H1 (cell line): ENCODE results near the gene NOL4L. TPM values are rescaled to one million over a fixed set of nuclear protein-coding genes. Genes with fewer than 3 reads are reported as not detected.

Source experiments
- CTCF ChIA-PET: fragments of 300-600 bp; sonication (Branson Sonifier 250); formaldehyde crosslinking; loops from one replicate; lab custom pipeline; 2021; ENCODE audit not compliant: partially characterized antibody; lab: Charles Lee
- POLR2A ChIA-PET: fragments of 300-600 bp; sonication (Branson Sonifier 250); formaldehyde crosslinking; loops from one replicate; lab custom pipeline; 2021; ENCODE audit warnings: inconsistent platforms; ENCODE audit not compliant: partially characterized antibody; lab: Charles Lee
- DNase-seq, 2 experiments: peaks; one replicate each; pipeline versions ENCODE4 v3.0.0 to v3.0.0-alpha.2; 2010 to 2022; ENCODE audit warnings: low spot score in 2 of 2, low read depth in 1 of 2, mixed read lengths in 1 of 2
- FAIRE-seq: peaks from 2 replicates; lab custom pipeline; 2011; peaks lifted over from hg19 to GRCh38; lab: Jason Lieb, UNC
- H2AFZ ChIP-seq: 2 replicates; pipeline ENCODE4 v1.8.1; 2012; ENCODE audit warnings: low read length, inconsistent platforms
- H2AK5ac ChIP-seq: 2 replicates; pipeline ENCODE4 v1.6.1; 2013; ENCODE audit warnings: low read depth, low read length
- H2BK120ac ChIP-seq: replicated peaks from 2 replicates; pipeline ENCODE3; 2013; ENCODE audit warnings: low read depth, low read length, inconsistent platforms
- H2BK12ac ChIP-seq: 2 replicates; pipeline ENCODE4 v1.6.1; 2013; ENCODE audit warnings: low read depth, low read length
- H2BK15ac ChIP-seq: 2 replicates; pipeline ENCODE4 v1.6.1; 2013; ENCODE audit warnings: low read length
- H2BK20ac ChIP-seq: 2 replicates; pipeline ENCODE4 v1.6.1; 2013; ENCODE audit warnings: low read length
- H2BK5ac ChIP-seq: 2 replicates; pipeline ENCODE4 v1.6.1; 2013; ENCODE audit warnings: low read depth, low read length
- H3K14ac ChIP-seq: 2 replicates; pipeline ENCODE4 v1.6.1; 2013; ENCODE audit warnings: inconsistent platforms; ENCODE audit not compliant: insufficient read length
- H3K18ac ChIP-seq: 2 replicates; pipeline ENCODE4 v1.6.1; 2013; ENCODE audit warnings: low read length; ENCODE audit errors: extremely low read depth
- H3K23ac ChIP-seq: 2 replicates; pipeline ENCODE4 v1.6.1; 2013; ENCODE audit warnings: inconsistent platforms; ENCODE audit not compliant: insufficient read length
- H3K23me2 ChIP-seq: 2 replicates; pipeline ENCODE4 v1.6.1; 2013; ENCODE audit warnings: low read depth, low read length
- H3K27ac ChIP-seq: 2 replicates; pipeline ENCODE4 v1.6.1; 2011; ENCODE audit warnings: low read depth, low read length, inconsistent platforms
- H3K27me3 ChIP-seq, 4 experiments: replicated peaks in 1 of 4; 1 replicate in 1 of 4; 2 replicates in 3 of 4; pipeline versions ENCODE4 v1.6.1 to v1.8.1; 2011 to 2013; ENCODE audit warnings: low read length in 3 of 4, mild to moderate bottlenecking in 3 of 4, inconsistent platforms in 2 of 4, mixed read lengths in 2 of 4, moderate library complexity in 1 of 4; ENCODE audit not compliant: control insufficient read depth in 3 of 4, insufficient read depth in 3 of 4; ENCODE audit errors: extremely low read depth in 1 of 4
- H3K36me3 ChIP-seq, 4 experiments: 2 replicates each; pipeline versions ENCODE4 v1.6.1 to v1.8.1; 2011 to 2013; ENCODE audit warnings: mild to moderate bottlenecking in 4 of 4, low read length in 3 of 4, moderate library complexity in 2 of 4, control low read depth in 1 of 4, inconsistent platforms in 1 of 4; ENCODE audit not compliant: insufficient read depth in 4 of 4, control insufficient read depth in 2 of 4
- H3K4ac ChIP-seq: replicated peaks from 2 replicates; pipeline ENCODE3; 2013; ENCODE audit warnings: low read length, low read depth, mixed read lengths, inconsistent platforms; ENCODE audit not compliant: insufficient read length
- H3K4me1 ChIP-seq, 4 experiments: replicated peaks in 1 of 4; 1 replicate in 1 of 4; 2 replicates in 3 of 4; pipeline versions ENCODE4 v1.6.1 to v1.8.1; 2011 to 2013; ENCODE audit warnings: low read length in 3 of 4, inconsistent platforms in 2 of 4, mixed read lengths in 1 of 4; ENCODE audit not compliant: insufficient read depth in 4 of 4, control insufficient read depth in 3 of 4
- H3K4me2 ChIP-seq, 2 experiments: 2 replicates each; pipeline versions ENCODE4 v1.6.1 to v1.8.1; 2011 to 2013; ENCODE audit warnings: low read depth in 2 of 2, low read length in 2 of 2, control low read depth in 1 of 2, inconsistent platforms in 1 of 2, mild to moderate bottlenecking in 1 of 2; ENCODE audit not compliant: insufficient read depth in 1 of 2
- H3K4me3 ChIP-seq, 4 experiments: fragments of 200-600, 300-600 bp in 1 of 4; sonication (generic), shearing (Covaris generic), sonication (Bioruptor Twin) in 1 of 4; 2 replicates each; pipeline versions ENCODE4 v1.5.1 to v1.8.1; 2011 to 2016; ENCODE audit warnings: low read length in 4 of 4, low read depth in 3 of 4, control low read depth in 2 of 4, inconsistent platforms in 2 of 4, mild to moderate bottlenecking in 2 of 4, mixed read lengths in 1 of 4, moderate library complexity in 1 of 4; ENCODE audit not compliant: insufficient read depth in 2 of 4; ENCODE audit errors: extremely low read depth in 1 of 4
- H3K56ac ChIP-seq: replicated peaks from 2 replicates; pipeline ENCODE3; 2013; ENCODE audit warnings: low read depth, mild to moderate bottlenecking, mixed read lengths, low read length, inconsistent platforms; ENCODE audit not compliant: insufficient read length
- H3K79me1 ChIP-seq: 2 replicates; pipeline ENCODE4 v1.6.1; 2013; ENCODE audit warnings: low read depth, low read length, control low read depth
- H3K79me2 ChIP-seq, 2 experiments: 2 replicates each; pipeline versions ENCODE4 v1.6.1 to v1.8.1; 2012 to 2013; ENCODE audit warnings: low read length in 2 of 2, mild to moderate bottlenecking in 2 of 2, inconsistent platforms in 1 of 2; ENCODE audit not compliant: insufficient read depth in 2 of 2, control insufficient read depth in 1 of 2
- H3K9ac ChIP-seq, 4 experiments: replicated peaks in 1 of 4; 1 replicate in 1 of 4; 2 replicates in 3 of 4; pipeline versions ENCODE4 v1.6.1 to v1.8.1; 2011 to 2013; ENCODE audit warnings: low read depth in 3 of 4, low read length in 3 of 4, control low read depth in 2 of 4, mild to moderate bottlenecking in 2 of 4, moderate library complexity in 2 of 4, inconsistent platforms in 1 of 4; ENCODE audit errors: extremely low read depth in 1 of 4
- H3K9me3 ChIP-seq, 2 experiments: 2 replicates each; pipeline versions ENCODE4 v1.6.1 to v1.8.1; 2012 to 2013; ENCODE audit warnings: mild to moderate bottlenecking in 2 of 2, moderate library complexity in 2 of 2, control low read depth in 1 of 2, inconsistent platforms in 1 of 2, low read depth in 1 of 2, low read length in 1 of 2, mixed read lengths in 1 of 2; ENCODE audit not compliant: insufficient read depth in 2 of 2
- H4K20me1 ChIP-seq, 2 experiments: replicated peaks in 1 of 2; 2 replicates each; pipeline versions ENCODE3 to v1.8.1; 2011 to 2013; ENCODE audit warnings: inconsistent platforms in 2 of 2, low read length in 2 of 2, mild to moderate bottlenecking in 1 of 2; ENCODE audit not compliant: insufficient read depth in 2 of 2, control insufficient read depth in 1 of 2
- H4K5ac ChIP-seq: 2 replicates; pipeline ENCODE4 v1.6.1; 2013; ENCODE audit warnings: low read length, low read depth, mixed read lengths, inconsistent platforms; ENCODE audit not compliant: insufficient read length
- H4K8ac ChIP-seq: 2 replicates; pipeline ENCODE4 v1.8.0; 2013; ENCODE audit warnings: mild to moderate bottlenecking, moderate library complexity, low read length, inconsistent platforms; ENCODE audit not compliant: insufficient read depth; ENCODE audit errors: extremely low read depth
- H4K91ac ChIP-seq: replicated peaks from 2 replicates; pipeline ENCODE3; 2013; ENCODE audit warnings: low read length, mixed read lengths, inconsistent platforms; ENCODE audit not compliant: insufficient read length
- ATF2 ChIP-seq: IDR thresholded peaks from 2 replicates; pipeline ENCODE4 v1.6.1; 2012; ENCODE audit warnings: low read length, inconsistent platforms
- CHD1 ChIP-seq: IDR thresholded peaks from 2 replicates; pipeline ENCODE4 v1.6.1; 2012; ENCODE audit warnings: low read depth, low read length, improper control_type of control experiment
- EGR1 ChIP-seq: IDR thresholded peaks from 2 replicates; pipeline ENCODE4 v1.6.1; 2011; ENCODE audit warnings: low read depth, low read length, borderline replicate concordance
- FOSL1 ChIP-seq: IDR thresholded peaks from 2 replicates; pipeline ENCODE4 v1.6.1; 2011; ENCODE audit warnings: mild to moderate bottlenecking, low read depth, low read length, moderate library complexity; ENCODE audit not compliant: insufficient read depth
- JUN ChIP-seq: IDR thresholded peaks from 2 replicates; pipeline ENCODE4 v1.6.1; 2011; ENCODE audit warnings: low read depth, mild to moderate bottlenecking, improper control_type of control experiment, low read length
- POLR2AphosphoS5 ChIP-seq: IDR thresholded peaks from 2 replicates; pipeline ENCODE4 v1.6.1; 2011; ENCODE audit warnings: low read depth, low read length
- POU5F1 ChIP-seq: IDR thresholded peaks from 2 replicates; pipeline ENCODE4 v1.6.1; 2011; ENCODE audit warnings: low read depth, mild to moderate bottlenecking, low read length, moderate library complexity
- RNF2 ChIP-seq: fragments of 200-900, 300-1000 bp; sonication (generic); IDR thresholded peaks from 2 replicates; pipeline ENCODE4 v1.7.1; 2016; ENCODE audit warnings: borderline replicate concordance, low read depth, mild to moderate bottlenecking, antibody characterized with exemption, low read length; ENCODE audit not compliant: poor library complexity, severe bottlenecking; ENCODE audit errors: missing control alignments
- SP2 ChIP-seq: IDR thresholded peaks from 2 replicates; pipeline ENCODE4 v1.6.1; 2012; ENCODE audit warnings: mild to moderate bottlenecking, low read length, inconsistent platforms
- SP4 ChIP-seq: IDR thresholded peaks from 2 replicates; pipeline ENCODE4 v1.6.1; 2012; ENCODE audit warnings: low read length, inconsistent platforms
- TCF12 ChIP-seq: IDR thresholded peaks from 2 replicates; pipeline ENCODE4 v1.6.1; 2011; ENCODE audit warnings: low read depth, mild to moderate bottlenecking, low read length
- WGBS, 2 experiments: shearing (Covaris generic) in 1 of 2; methylation state at CpG; one replicate each; pipeline versions ENCODE4 v1.1.6 to v1.1.7; 2013 to 2015; ENCODE audit warnings: low lambda C conversion rate in 2 of 2, mixed read lengths in 2 of 2, inconsistent platforms in 1 of 2, low coverage in 1 of 2, missing lambda C conversion rate in 1 of 2; ENCODE audit not compliant: insufficient replicate concordance in 2 of 2, insufficient coverage in 1 of 2, insufficient read length in 1 of 2; ENCODE audit errors: extremely low coverage in 1 of 2, missing lambda C conversion rate in 1 of 2; 5-methylcytosine and 5-hydroxymethylcytosine counted together
- polyA plus RNA-seq, 7 experiments: library from polyadenylated mRNA; depleted of rRNA in 3 of 7; stranded (reverse) in 5 of 7; unstranded in 2 of 7; fragments of >200 nt in 5 of 7; fragments of 200-250 nt in 2 of 7; gene quantifications; 1 replicate in 5 of 7; 2 replicates in 1 of 7; 4 replicates in 1 of 7; pipeline versions ENCODE4 v1.2.1 to v1.2.3, GENCODE V29; 2011 to 2013; ENCODE audit warnings: missing spikeins in 2 of 7, mixed read lengths in 2 of 7
- total RNA-seq: library from RNA; stranded (reverse); fragmentation: NEBNext Ultra II Directional; extraction: Animal tissue kit (Norgen Biotek cat#: 25700); gene quantifications from 2 replicates; pipeline ENCODE4 v1.2.1, GENCODE V29; 2021

The NOL4L gene
- total and polyA plus RNA-seq, 2 of the 8 experiments (the other 6 are each of a cell fraction or from before 2014, with no cell fraction given): 15.3 to 23.7 TPM

DNA sequence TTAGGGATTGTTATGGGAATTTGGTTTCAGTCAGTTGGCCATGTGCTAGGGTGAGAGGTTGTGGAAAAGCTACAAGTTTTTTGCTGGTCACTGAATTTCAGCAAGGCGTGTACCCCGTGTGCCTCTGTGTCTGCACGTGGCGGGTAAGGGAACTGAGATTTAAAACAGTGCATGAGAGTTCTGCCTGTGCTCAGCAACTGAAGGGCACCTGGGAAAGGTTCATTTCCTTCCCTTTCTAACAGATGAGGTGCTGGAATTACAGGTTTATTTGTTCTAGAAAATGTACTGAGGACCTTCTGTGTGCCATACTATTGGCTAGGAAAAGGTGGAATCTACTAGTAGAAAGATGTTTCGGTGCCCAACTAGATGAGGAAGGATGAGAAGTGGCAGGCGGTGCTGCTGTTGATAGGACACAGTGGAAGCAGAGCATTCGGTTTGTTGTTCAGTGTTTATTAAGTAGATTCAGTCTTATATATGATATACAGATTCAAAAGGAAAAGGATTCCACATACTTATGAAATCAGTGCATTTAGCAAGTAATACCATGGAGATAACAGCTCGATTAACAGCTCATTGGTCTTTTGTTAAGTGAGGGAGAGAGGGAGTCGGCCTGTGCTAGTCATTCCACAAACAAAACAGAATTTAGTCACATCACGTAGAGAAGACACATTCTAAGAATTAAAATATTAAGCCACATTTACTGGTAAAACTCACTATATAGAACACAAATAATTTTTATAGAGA lies 142.3 kb downstream of the NOL4L start:
- H2BK5ac ChIP-seq: no peak overlapping the region
- no peak overlapping the region for H4K91ac ChIP-seq
- no peak overlapping the region for H3K56ac ChIP-seq
- H2BK120ac ChIP-seq: no peak overlapping the region
- H2AFZ ChIP-seq: no peak overlapping the region
- H4K20me1 ChIP-seq: peaks cover 1 to 8% of the 10 kb centered on the region in 2 experiments
- peaks cover 5 to 18% (median 9%) of the 10 kb centered on the region in 4 experiments; a peak in 6 of 8 replicates for H3K36me3 ChIP-seq
- ChIA-PET POLR2A (no interaction called here), CTCF (interaction anchor here (0.8 to 1.5 kb wide), 4 partner anchors 13 to 32 kb away, joined by 3 to 5 read pairs (median 3); no protein-coding TSS in a partner anchor)
- H3K23ac ChIP-seq: no peak overlapping the region
- no peak overlapping the region for H3K27ac ChIP-seq
- H2AK5ac ChIP-seq: no peak overlapping the region
- no peak overlapping the region for H2BK12ac ChIP-seq
- H2BK15ac ChIP-seq: no peak overlapping the region
- H3K9me3 ChIP-seq: no peaks in the 10 kb centered on the region
- H3K27me3 ChIP-seq: no peaks in the 10 kb centered on the region
- H3K4me2 ChIP-seq: no peak overlapping the region
- no peaks in the 10 kb centered on the region for H3K23me2 ChIP-seq
- no peak overlapping the region for H3K9ac ChIP-seq
- no peak overlapping the region for H2BK20ac ChIP-seq
- no peak overlapping the region for H4K5ac ChIP-seq
- no peaks in the 10 kb centered on the region for H3K79me1 ChIP-seq
- no peak overlapping the region for H4K8ac ChIP-seq
- 82% methylated on average over 10 of the region's 10 CpGs; no CpG with 5 or more reads in 1 of the 2 experiments for WGBS, 2 experiments
- no peak for DNase-seq
- no peak overlapping the region for H3K18ac ChIP-seq
- H3K4ac ChIP-seq: no peak overlapping the region
- H3K14ac ChIP-seq: no peak overlapping the region
- peaks cover 0 to 5% (median 3%) of the 10 kb centered on the region in 4 experiments; a peak in 3 of 7 replicates for H3K4me1 ChIP-seq
- H3K4me3 ChIP-seq: no peak overlapping the region
- FAIRE-seq: no peak
- no peaks in the 10 kb centered on the region for H3K79me2 ChIP-seq
- TF ChIP-seq FOSL1: no peak
- TF ChIP-seq TCF12: no peak
- TF ChIP-seq CHD1: no peak
- TF ChIP-seq JUN: no peak
- no peak for TF ChIP-seq SP2
- TF ChIP-seq SP4: no peak
- TF ChIP-seq RNF2: no peak
- no peak for TF ChIP-seq EGR1
- TF ChIP-seq POLR2AphosphoS5: no peak
- TF ChIP-seq POU5F1: no peak
- no peak for TF ChIP-seq ATF2
